K562 (cell line): ENCODE results near the gene ZNF213. TPM values are rescaled to one million over a fixed set of nuclear protein-coding genes. Genes with fewer than 3 reads are reported as not detected.

Experiments used
- BRD9 ChIP-seq: fragments of 450-650 bp; IDR thresholded peaks from 2 replicates; pipeline ENCODE4 v1.6.1; 2018; ENCODE audit warnings: low read depth; ENCODE audit not compliant: partially characterized antibody
- GABPA ChIP-seq: fragments of 200-800 bp; sonication (Bioruptor generic); conservative IDR thresholded peaks from 2 replicates; pipeline ENCODE4 v1.6.1; 2016; ENCODE audit warnings: low read depth, missing genetic modification characterization, missing compliant biosample characterization
- ILK ChIP-seq: fragments of 450-650 bp; IDR thresholded peaks from 2 replicates; pipeline ENCODE4 v1.6.1; 2016; ENCODE audit warnings: missing genetic modification characterization, low read depth, mild to moderate bottlenecking, missing compliant biosample characterization, moderate library complexity, borderline replicate concordance
- NONO ChIP-seq, 2 experiments: fragments of 200-400 bp in 1 of 2; fragments of 450-650 bp in 1 of 2; formaldehyde crosslinking in 1 of 2; IDR thresholded peaks; 2 replicates each; pipeline ENCODE4 v1.6.1; 2017; ENCODE audit warnings: low read depth in 2 of 2, mild to moderate bottlenecking in 2 of 2, moderate library complexity in 2 of 2, low read length in 1 of 2
- NR1H2 ChIP-seq: sonication (generic); formaldehyde crosslinking; IDR thresholded peaks from 2 replicates; pipeline ENCODE4 v1.4.0; 2020; ENCODE audit warnings: mild to moderate bottlenecking, missing genetic modification reagents
- PHTF2 ChIP-seq: fragments of 250-450 bp; sonication (Bioruptor Pico); IDR thresholded peaks from 2 replicates; pipeline ENCODE4 v1.5.0; 2021; ENCODE audit warnings: mild to moderate bottlenecking
- SRSF9 ChIP-seq: fragments of 200-400 bp; formaldehyde crosslinking; IDR thresholded peaks from 2 replicates; pipeline ENCODE4 v1.6.1; 2017; ENCODE audit warnings: low read depth, low read length, borderline replicate concordance
- WHSC1 ChIP-seq: IDR thresholded peaks from one replicate; pipeline ENCODE4 v1.6.1; 2012; ENCODE audit warnings: low read length, control low read depth, inconsistent platforms
- ZNF146 ChIP-seq: IDR thresholded peaks from one replicate; pipeline ENCODE4 v1.6.1; 2018; ENCODE audit warnings: missing compliant biosample characterization; ENCODE audit not compliant: unreplicated experiment
- ZNF408 ChIP-seq: fragments of 250-450 bp; sonication (Bioruptor Pico); IDR thresholded peaks from 2 replicates; pipeline ENCODE4 v1.4.0; 2020; ENCODE audit warnings: low read depth, mild to moderate bottlenecking, moderate library complexity
- ZNF785 ChIP-seq: fragments of 250-450 bp; sonication (Bioruptor Pico); IDR thresholded peaks from 2 replicates; pipeline ENCODE4 v1.4.0; 2020; ENCODE audit warnings: mild to moderate bottlenecking
- polyA plus RNA-seq, 8 experiments: library from polyadenylated mRNA; depleted of rRNA in 4 of 8; stranded (reverse) in 5 of 8; unstranded in 3 of 8; fragments of >200 nt; fragmentation: Nextera tagmentation in 2 of 8; fragmentation: Illumina TruSeq in 1 of 8; extraction: Ambion mirVana in 2 of 8; extraction: Trizol in 1 of 8; gene quantifications; 2 replicates each; pipeline versions ENCODE4 v1.2.1 to v1.2.3, GENCODE V29; 2011 to 2014; ENCODE audit warnings: inconsistent platforms in 1 of 8, missing spikeins in 1 of 8
- total RNA-seq, 7 experiments: library from RNA; depleted of rRNA in 6 of 7; stranded (reverse); fragments of >200 nt in 6 of 7; fragmentation: Illumina TruSeq in 2 of 7; extraction: Trizol in 2 of 7; gene quantifications; 2 replicates each; pipeline versions ENCODE4 v1.2.1 to v1.2.3, GENCODE V29; 2011 to 2021; ENCODE audit warnings: low replicate concordance in 1 of 7
- TF ChIP-seq, protein P1 (sequence below): sonication (generic); formaldehyde crosslinking; IDR thresholded peaks from 2 replicates; pipeline ENCODE4 v1.8.0; 2022; ENCODE audit warnings: missing genetic modification reagents, mild to moderate bottlenecking, moderate library complexity, borderline replicate concordance
- TF ChIP-seq, protein P2 (sequence below): fragments of 200-800 bp; sonication (Bioruptor generic); IDR thresholded peaks from 2 replicates; pipeline ENCODE4 v1.6.1; 2017; ENCODE audit warnings: missing genetic modification characterization, missing compliant biosample characterization

The ZNF213 gene
- total and polyA plus RNA-seq, 9 of the 15 experiments (the other 6 are each of a cell fraction or from before 2014, with no cell fraction given) = 0.49 to 10.0 (median 1.8) TPM

DNA sequence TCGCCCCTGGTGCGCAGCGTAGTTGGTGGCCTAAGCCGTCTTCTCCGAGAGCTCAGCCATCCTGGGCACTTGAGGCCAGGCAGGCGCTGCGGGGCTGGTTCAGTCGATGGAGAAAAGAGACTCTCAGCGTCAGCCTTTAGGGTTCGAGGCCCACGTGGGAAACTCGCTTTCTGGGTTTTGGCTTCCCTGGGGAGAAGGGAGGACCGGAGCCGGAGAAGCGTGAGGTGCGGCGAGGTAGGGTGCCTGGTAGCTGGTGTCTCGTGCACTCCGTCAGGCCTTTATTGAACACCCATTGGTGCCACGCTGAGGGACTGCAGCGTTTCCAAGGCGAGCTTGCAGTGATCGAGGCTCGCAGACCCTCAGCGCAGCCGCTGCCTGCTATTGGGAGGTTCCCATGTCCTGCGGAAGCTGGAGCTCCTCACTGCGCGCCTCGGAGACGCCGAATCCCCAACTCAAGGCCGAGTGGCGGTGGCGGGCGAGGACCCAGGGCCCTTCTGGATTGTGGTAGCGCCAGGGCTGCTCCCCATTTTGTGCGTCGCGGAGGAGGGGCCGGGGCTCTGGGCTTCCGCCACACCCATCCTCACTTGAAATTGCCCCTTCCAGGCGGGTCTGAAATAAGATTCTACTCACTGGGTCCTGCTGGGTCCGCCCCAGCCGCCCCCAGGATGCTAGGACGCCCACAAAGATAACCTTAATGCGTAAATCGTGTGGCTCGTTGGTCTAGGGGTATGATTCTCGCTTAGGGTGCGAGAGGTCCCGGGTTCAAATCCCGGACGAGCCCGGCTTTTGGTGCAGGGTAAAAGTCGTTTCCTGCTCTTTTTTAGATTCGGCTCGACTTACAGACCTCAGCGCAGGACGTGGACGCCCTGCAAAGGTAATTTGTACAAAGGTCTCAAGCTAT, 54.3 kb downstream of the ZNF213 start (continued):
- TF ChIP-seq, protein P1, sequence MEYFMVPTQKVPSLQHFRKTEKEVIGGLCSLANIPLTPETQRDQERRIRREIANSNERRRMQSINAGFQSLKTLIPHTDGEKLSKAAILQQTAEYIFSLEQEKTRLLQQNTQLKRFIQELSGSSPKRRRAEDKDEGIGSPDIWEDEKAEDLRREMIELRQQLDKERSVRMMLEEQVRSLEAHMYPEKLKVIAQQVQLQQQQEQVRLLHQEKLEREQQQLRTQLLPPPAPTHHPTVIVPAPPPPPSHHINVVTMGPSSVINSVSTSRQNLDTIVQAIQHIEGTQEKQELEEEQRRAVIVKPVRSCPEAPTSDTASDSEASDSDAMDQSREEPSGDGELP (CRISPR knock-in tag) = peak; percentile 56
- TF ChIP-seq PHTF2 = no peak
- no peak for TF ChIP-seq WHSC1
- no peak for TF ChIP-seq NONO (IDR thresholded peaks at IDR 0.05; ENCODE audit: low read depth in 2 of 2, low read length in 1 of 2)
- TF ChIP-seq ZNF785 (CRISPR knock-in tag) = no peak
- no peak for TF ChIP-seq ZNF146
- 0 out of 2 replicates have a peak, but pooled peaks have one; percentile 72 for TF ChIP-seq NR1H2
- no peak for TF ChIP-seq SRSF9
- no peak for TF ChIP-seq ILK (tag)
- TF ChIP-seq, protein P2, sequence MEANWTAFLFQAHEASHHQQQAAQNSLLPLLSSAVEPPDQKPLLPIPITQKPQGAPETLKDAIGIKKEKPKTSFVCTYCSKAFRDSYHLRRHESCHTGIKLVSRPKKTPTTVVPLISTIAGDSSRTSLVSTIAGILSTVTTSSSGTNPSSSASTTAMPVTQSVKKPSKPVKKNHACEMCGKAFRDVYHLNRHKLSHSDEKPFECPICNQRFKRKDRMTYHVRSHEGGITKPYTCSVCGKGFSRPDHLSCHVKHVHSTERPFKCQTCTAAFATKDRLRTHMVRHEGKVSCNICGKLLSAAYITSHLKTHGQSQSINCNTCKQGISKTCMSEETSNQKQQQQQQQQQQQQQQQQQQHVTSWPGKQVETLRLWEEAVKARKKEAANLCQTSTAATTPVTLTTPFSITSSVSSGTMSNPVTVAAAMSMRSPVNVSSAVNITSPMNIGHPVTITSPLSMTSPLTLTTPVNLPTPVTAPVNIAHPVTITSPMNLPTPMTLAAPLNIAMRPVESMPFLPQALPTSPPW (CRISPR knock-in tag) = peak; percentile 20; the same call in 1 of the 2 replicates
- no peak for TF ChIP-seq ZNF408
- peak; percentile 61 for TF ChIP-seq BRD9
- TF ChIP-seq GABPA = no peak
